ENCODE measurements around the gene FBXO31.
"Not testable (repeated sequence)": the region's sequence is repeated elsewhere in the genome, so short reads cannot be mapped to it uniquely, and the experiment has no call there.

The FBXO31 gene

GRCh38 chr16:87365021-87365713 lies 18.4 kb downstream of the FBXO31 start:
- DNase-seq (ENCODE audit: low read depth in 2 of 2) = no peak

- DNase-seq (ENCODE audit: low read depth in 2 of 2) = no peak
Observed at GRCh38 chr16:87363771-87364455, 19.7 kb downstream of the FBXO31 start.

GRCh38 chr16:87362828-87363559 lies 20.6 kb downstream of the FBXO31 start:
- not testable (repeated sequence) for DNase-seq (ENCODE audit: low read depth in 2 of 2)

- DNase-seq (ENCODE audit: low read depth in 2 of 2) = no peak
Observed at GRCh38 chr16:87361916-87362619, 21.5 kb downstream of the FBXO31 start.

GRCh38 chr16:87360862-87361610 lies 22.5 kb downstream of the FBXO31 start:
- no peak for DNase-seq (ENCODE audit: low read depth in 2 of 2)

- no peak for DNase-seq (ENCODE audit: low read depth in 2 of 2)
Observed at GRCh38 chr16:87359121-87359520, 24.5 kb downstream of the FBXO31 start.

GRCh38 chr16:87358696-87359095 lies 24.9 kb downstream of the FBXO31 start:
- no peak for DNase-seq (ENCODE audit: low read depth in 2 of 2)

- no peak for DNase-seq (ENCODE audit: low read depth in 2 of 2)
Observed at GRCh38 chr16:87358250-87358649, 25.3 kb downstream of the FBXO31 start.

- DNase-seq (ENCODE audit: low read depth in 2 of 2) = no peak
Observed at GRCh38 chr16:87356491-87356853, 27.1 kb downstream of the FBXO31 start.

GRCh38 chr16:87353613-87354012 lies 30.0 kb downstream of the FBXO31 start:
- DNase-seq (ENCODE audit: low read depth in 2 of 2) = no peak

GRCh38 chr16:87352818-87353217 lies 30.8 kb downstream of the FBXO31 start:
- DNase-seq (ENCODE audit: low read depth in 2 of 2) = no peak

- DNase-seq (ENCODE audit: low read depth in 2 of 2) = no peak
Observed at GRCh38 chr16:87351320-87351698, 32.3 kb downstream of the FBXO31 start.

GRCh38 chr16:87350681-87351319 lies 32.8 kb downstream of the FBXO31 start:
- no peak for DNase-seq (ENCODE audit: low read depth in 2 of 2)

- no peak for DNase-seq (ENCODE audit: low read depth in 2 of 2)
Observed at GRCh38 chr16:87350031-87350430, 33.5 kb downstream of the FBXO31 start.

- no peak for DNase-seq (ENCODE audit: low read depth in 2 of 2)
Observed at GRCh38 chr16:87348616-87349157, 34.9 kb downstream of the FBXO31 start.

- no peak for DNase-seq (ENCODE audit: low read depth in 2 of 2)
Observed at GRCh38 chr16:87347932-87348615, 35.5 kb downstream of the FBXO31 start.

GRCh38 chr16:87346517-87347060 lies 37.0 kb downstream of the FBXO31 start:
- no peak for DNase-seq (ENCODE audit: low read depth in 2 of 2)

- DNase-seq (ENCODE audit: low read depth in 2 of 2) = no peak
Observed at GRCh38 chr16:87345726-87346424, 37.7 kb downstream of the FBXO31 start.

- DNase-seq (ENCODE audit: low read depth in 2 of 2) = peak; percentile 13 to 33
Observed at GRCh38 chr16:87344931-87345631, 38.5 kb downstream of the FBXO31 start.
